SK-N-SH (cell line): ENCODE data around the gene SPAG6. TPM values are rescaled to one million over a fixed set of nuclear protein-coding genes. Genes with fewer than 3 reads are reported as not detected.
"Not testable (repeated sequence)": the region's sequence is repeated elsewhere in the genome, so short reads cannot be mapped to it uniquely, and the experiment has no call there.

Experiments used
- CTCF ChIA-PET: fragments of 300-600, 350-600 bp; formaldehyde crosslinking; extraction: SDS; loops from one replicate; lab custom pipeline; 2021; lab: Yijun Ruan, JAX
- POLR2A ChIA-PET: fragments of 350-600 bp; sonication (Branson Sonifier 250); formaldehyde crosslinking; extraction: SDS; loops from one replicate; lab custom pipeline; 2020; ENCODE audit warnings: antibody characterized with exemption, inconsistent platforms; lab: Yijun Ruan, JAX
- DNase-seq: peaks from one replicate; pipeline ENCODE4 v3.0.0; 2012
- H2AFZ ChIP-seq: fragments of 200-600 bp; sonication (generic); 2 replicates; pipeline ENCODE4 v1.8.1; 2016; ENCODE audit warnings: antibody characterized with exemption, mild to moderate bottlenecking, low read depth
- H3F3A ChIP-seq: fragments of 200-600 bp; sonication (generic); replicated peaks from 2 replicates; pipeline ENCODE3; 2016; ENCODE audit warnings: antibody characterized with exemption, mild to moderate bottlenecking; ENCODE audit not compliant: insufficient read depth
- H3K27ac ChIP-seq, 2 experiments: fragments of 200-500 bp in 1 of 2; fragments of 200-600 bp in 1 of 2; sonication (Bioruptor generic) in 1 of 2; sonication (generic), shearing (Covaris generic) in 1 of 2; 2 replicates each; pipeline versions ENCODE4 v1.5.1 to v1.6.1; 2014 to 2016; ENCODE audit warnings: low read depth in 2 of 2, inconsistent platforms in 1 of 2, low read length in 1 of 2, mild to moderate bottlenecking in 1 of 2, mixed read lengths in 1 of 2
- H3K27me3 ChIP-seq: fragments of 200-600 bp; sonication (generic), shearing (Covaris generic); 2 replicates; pipeline ENCODE4 v1.6.1; 2016; ENCODE audit warnings: mixed run types; ENCODE audit not compliant: insufficient read depth
- H3K36me3 ChIP-seq, 2 experiments: fragments of 200-500 bp in 1 of 2; fragments of 200-600 bp in 1 of 2; sonication (Bioruptor generic) in 1 of 2; sonication (generic) in 1 of 2; replicated peaks in 1 of 2; 2 replicates each; pipeline versions ENCODE3 to v1.5.1; 2014 to 2016; ENCODE audit warnings: low read length in 1 of 2, mild to moderate bottlenecking in 1 of 2; ENCODE audit not compliant: insufficient read depth in 2 of 2, control insufficient read depth in 1 of 2
- H3K4me1 ChIP-seq, 2 experiments: fragments of 200-500 bp in 1 of 2; fragments of 200-600 bp in 1 of 2; sonication (Bioruptor generic) in 1 of 2; sonication (generic), shearing (Covaris generic) in 1 of 2; 2 replicates each; pipeline versions ENCODE4 v1.5.1 to v1.6.1; 2014 to 2016; ENCODE audit warnings: low read depth in 1 of 2, low read length in 1 of 2, mixed run types in 1 of 2; ENCODE audit not compliant: insufficient read depth in 2 of 2, control insufficient read depth in 1 of 2
- H3K4me2 ChIP-seq: fragments of 200-600 bp; sonication (generic), shearing (Covaris generic); 2 replicates; pipeline ENCODE4 v1.6.1; 2017; ENCODE audit warnings: mixed run types
- H3K4me3 ChIP-seq, 2 experiments: fragments of 200-500 bp in 1 of 2; fragments of 200-600 bp in 1 of 2; sonication (Bioruptor generic) in 1 of 2; sonication (generic), shearing (Covaris generic) in 1 of 2; 2 replicates each; pipeline versions ENCODE4 v1.5.1 to v1.8.1; 2014 to 2016; ENCODE audit warnings: low read depth in 2 of 2, inconsistent platforms in 1 of 2, low read length in 1 of 2, mild to moderate bottlenecking in 1 of 2, mixed read lengths in 1 of 2, moderate library complexity in 1 of 2
- H3K79me2 ChIP-seq: fragments of 200-600 bp; sonication (generic); 2 replicates; pipeline ENCODE4 v1.8.1; 2017; ENCODE audit warnings: mild to moderate bottlenecking; ENCODE audit not compliant: insufficient read depth
- H3K9ac ChIP-seq: fragments of 200-600 bp; sonication (generic); 2 replicates; pipeline ENCODE4 v1.6.1; 2017; ENCODE audit warnings: mixed run types
- H3K9me2 ChIP-seq: fragments of 200-600 bp; sonication (generic); 2 replicates; pipeline ENCODE4 v1.6.1; 2017; ENCODE audit warnings: mixed run types
- H3K9me3 ChIP-seq: fragments of 200-600 bp; sonication (generic); 2 replicates; pipeline ENCODE4 v1.6.1; 2017; ENCODE audit warnings: mixed run types, mild to moderate bottlenecking, moderate library complexity
- H4K20me1 ChIP-seq: fragments of 200-600 bp; sonication (generic); 2 replicates; pipeline ENCODE4 v1.6.1; 2017; ENCODE audit warnings: mild to moderate bottlenecking, mixed run types; ENCODE audit not compliant: insufficient read depth
- CTCF ChIP-seq: fragments of 200-600 bp; sonication (generic); IDR thresholded peaks from 2 replicates; pipeline ENCODE4 v1.6.1; 2017; ENCODE audit warnings: antibody characterized with exemption, mild to moderate bottlenecking, moderate library complexity
- EZH2phosphoT487 ChIP-seq: fragments of 200-600 bp; sonication (generic); IDR thresholded peaks from 2 replicates; pipeline ENCODE4 v1.6.1; 2017; ENCODE audit warnings: low read depth, mixed run types, mild to moderate bottlenecking, antibody characterized with exemption, moderate library complexity, borderline replicate concordance
- FOXJ3 ChIP-seq: sonication (generic); formaldehyde crosslinking; IDR thresholded peaks from 2 replicates; pipeline ENCODE4 v1.5.1; 2020; ENCODE audit warnings: mild to moderate bottlenecking, missing genetic modification reagents
- FOXM1 ChIP-seq: IDR thresholded peaks from 2 replicates; pipeline ENCODE4 v1.4.0; 2012; ENCODE audit warnings: low read depth, mild to moderate bottlenecking
- GATA2 ChIP-seq: sonication (generic); formaldehyde crosslinking; IDR thresholded peaks from 2 replicates; pipeline ENCODE4 v1.5.0; 2020; ENCODE audit warnings: mild to moderate bottlenecking, missing genetic modification reagents
- IRF3 ChIP-seq: fragments of 150-350 bp; IDR thresholded peaks from 2 replicates; pipeline ENCODE4 v1.6.1; 2016; ENCODE audit warnings: mild to moderate bottlenecking, low read depth, low read length
- JUND ChIP-seq: IDR thresholded peaks from 2 replicates; pipeline ENCODE4 v1.4.0; 2012
- REST ChIP-seq: IDR thresholded peaks from 2 replicates; pipeline ENCODE4 v1.6.1; 2012; ENCODE audit warnings: mild to moderate bottlenecking, low read depth, low read length, moderate library complexity
- RFX5 ChIP-seq: IDR thresholded peaks from 2 replicates; pipeline ENCODE4 v1.6.1; 2012; ENCODE audit warnings: mild to moderate bottlenecking, improper control_type of control experiment, low read length
- SMC3 ChIP-seq: IDR thresholded peaks from 2 replicates; pipeline ENCODE4 v1.6.1; 2012; ENCODE audit warnings: low read depth, low read length, improper control_type of control experiment
- TAF1 ChIP-seq: IDR thresholded peaks from 2 replicates; pipeline ENCODE4 v1.6.1; 2012; ENCODE audit warnings: low read depth, mild to moderate bottlenecking, low read length, moderate library complexity, borderline replicate concordance
- TCF12 ChIP-seq: IDR thresholded peaks from 2 replicates; pipeline ENCODE4 v1.4.0; 2012
- WGBS: methylation state at CpG from one replicate; pipeline ENCODE4 v1.1.6; 2017; ENCODE audit warnings: low lambda C conversion rate; 5-methylcytosine and 5-hydroxymethylcytosine counted together
- polyA plus RNA-seq, 3 experiments: library from polyadenylated mRNA; depleted of rRNA; stranded (reverse); fragments of >200 nt; gene quantifications; 2 replicates each; pipeline ENCODE4 v1.2.3, GENCODE V29; 2012

The SPAG6 gene
- polyA plus RNA-seq, 1 of the 3 experiments (the other 2 are of a cell fraction): 0.77 TPM

GRCh38 chr10:22309180-22310000, 35.9 kb upstream of the SPAG6 start:
- no peaks in the 10 kb centered on the region for H3K36me3 ChIP-seq
- H4K20me1 ChIP-seq: no peaks in the 10 kb centered on the region
- H3K4me1 ChIP-seq: no peaks in the 10 kb centered on the region
- CTCF ChIA-PET: interaction anchor here (0.9 to 1.0 kb wide), 2 partner anchors 11 to 315 kb away, joined by 3 read pairs; no protein-coding TSS in a partner anchor
- no peak for TF ChIP-seq JUND
- no peak for TF ChIP-seq IRF3
- no peak for TF ChIP-seq TAF1
- no peak for TF ChIP-seq GATA2
- TF ChIP-seq RFX5: no peak
- no peak for TF ChIP-seq EZH2phosphoT487
- no peak for TF ChIP-seq SMC3
- no peak for TF ChIP-seq FOXJ3 (CRISPR knock-in tag)
- no peak for TF ChIP-seq TCF12
- TF ChIP-seq FOXM1: no peak
- TF ChIP-seq CTCF: no peak
- TF ChIP-seq REST: no peak
- TF ChIP-seq, all 33 proteins: peak for 0
- H3F3A ChIP-seq: no peaks in the 10 kb centered on the region
- H3K9ac ChIP-seq: no peak overlapping the region
- H3K79me2 ChIP-seq: no peaks in the 10 kb centered on the region
- WGBS: 85% methylated on average over 4 of the region's 4 CpGs
- no peak overlapping the region for H2AFZ ChIP-seq
- no peak for DNase-seq
- H3K9me2 ChIP-seq: no peaks in the 10 kb centered on the region
- H3K9me3 ChIP-seq: 0 out of 2 replicates have a peak, but pooled peaks cover 2% of the 10 kb centered on the region
- H3K27me3 ChIP-seq: no peaks in the 10 kb centered on the region
- POLR2A ChIA-PET: no interaction called here
- H3K4me3 ChIP-seq: no peak overlapping the region
- H3K27ac ChIP-seq: no peak overlapping the region
- H3K4me2 ChIP-seq: no peak overlapping the region

GRCh38 chr10:22310012-22310411, 35.3 kb upstream of the SPAG6 start:
- H3K9ac ChIP-seq, POLR2A ChIA-PET, H3K27ac ChIP-seq, H3K4me3 ChIP-seq, H3K27me3 ChIP-seq, H3K36me3 ChIP-seq, H3K9me3 ChIP-seq, H3K4me2 ChIP-seq, H3K9me2 ChIP-seq, H4K20me1 ChIP-seq, DNase-seq, H2AFZ ChIP-seq, H3F3A ChIP-seq, H3K79me2 ChIP-seq, H3K4me1 ChIP-seq: not testable (repeated sequence)
- 94% methylated on average over 10 of the region's 10 CpGs for WGBS
- CTCF ChIA-PET: interaction anchor here (0.9 to 1.0 kb wide), 2 partner anchors 10 to 316 kb away, joined by 3 read pairs; no protein-coding TSS in a partner anchor
